Hepatic stellate cell (primary cell): ENCODE measurements around the gene NES.

ENCODE experiments used
- DNase-seq: peaks from one replicate; pipeline ENCODE4 v3.0.0; 2011; ENCODE audit warnings: low spot score

The NES gene

GRCh38 chr1:156703741-156704140, 26.5 kb upstream of the NES start:
- no peak for DNase-seq

GRCh38 chr1:156703336-156703735, 26.1 kb upstream of the NES start:
- no peak for DNase-seq

- no peak for DNase-seq
Measured at GRCh38 chr1:156700736-156701531, 23.7 kb upstream of the NES start.

GRCh38 chr1:156698995-156699394, 21.8 kb upstream of the NES start:
- DNase-seq: no peak

- no peak for DNase-seq
Measured at GRCh38 chr1:156697481-156697880, 20.3 kb upstream of the NES start.

- no peak for DNase-seq
Measured at GRCh38 chr1:156696755-156697154, 19.5 kb upstream of the NES start.

GRCh38 chr1:156694690-156694962, 17.4 kb upstream of the NES start:
- DNase-seq: no peak

- DNase-seq: no peak
Measured at GRCh38 chr1:156693848-156694689, 16.9 kb upstream of the NES start.

GRCh38 chr1:156692925-156693847, 16.0 kb upstream of the NES start:
- no peak for DNase-seq

- DNase-seq: no peak
Measured at GRCh38 chr1:156692441-156692924, 15.3 kb upstream of the NES start.

- DNase-seq: no peak
Measured at GRCh38 chr1:156691665-156692440, 14.6 kb upstream of the NES start.

GRCh38 chr1:156691191-156691590, 14.0 kb upstream of the NES start:
- DNase-seq: no peak

- no peak for DNase-seq
Measured at GRCh38 chr1:156690675-156691036, 13.4 kb upstream of the NES start.

GRCh38 chr1:156689953-156690674, 12.9 kb upstream of the NES start:
- no peak for DNase-seq

- DNase-seq: peak; percentile 89
Measured at GRCh38 chr1:156689035-156689952, 12.1 kb upstream of the NES start.

- peak; percentile 36 for DNase-seq
Measured at GRCh38 chr1:156684227-156684782, 7.1 kb upstream of the NES start.

GRCh38 chr1:156682166-156682890, 5.1 kb upstream of the NES start:
- DNase-seq: no peak

- DNase-seq: no peak
Measured at GRCh38 chr1:156681196-156681960, 4.2 kb upstream of the NES start.
